ENCODE results near the gene LRMDA. TPM values are rescaled to one million over a fixed set of nuclear protein-coding genes. Genes with fewer than 3 reads are reported as not detected.

Gene LRMDA
- total RNA-seq, 2 experiments from 2014 or later: not detected

GRCh38 chr10:75638752-75639151, 207.3 kb downstream of the LRMDA start:
- no peak for DNase-seq

GRCh38 chr10:75639736-75640135, 208.3 kb downstream of the LRMDA start:
- H3K4me3 Mint-ChIP-seq: no peak overlapping the region
- CTCF ChIA-PET: no interaction called here
- no peaks in the 10 kb centered on the region for H3K4me1 Mint-ChIP-seq (ENCODE audit: low read depth)
- DNase-seq: no peak
- intact Hi-C loops (cut with micrococcal nuclease): no loop called here
- H3K9me3 Mint-ChIP-seq: no peaks in the 10 kb centered on the region
- H3K27me3 Mint-ChIP-seq (ENCODE audit: low read depth): peaks cover 13% of the 10 kb centered on the region
- no peaks in the 10 kb centered on the region for H3K36me3 Mint-ChIP-seq (ENCODE audit: low read depth)
- no peak overlapping the region for H3K27ac Mint-ChIP-seq

More at GRCh38 chr10:75638752-75639151, 207.3 kb downstream of the LRMDA start:
- CTCF ChIA-PET: no interaction called here
- Mint-ChIP-seq H3K27me3 (ENCODE audit: low read depth) (peaks cover 14% of the 10 kb centered on the region), H3K9me3 (no peaks in the 10 kb centered on the region), H3K27ac (no peak overlapping the region), H3K4me1 (ENCODE audit: low read depth) (no peaks in the 10 kb centered on the region), H3K4me3 (no peak overlapping the region), H3K36me3 (ENCODE audit: low read depth) (no peaks in the 10 kb centered on the region)
- intact Hi-C loops (cut with micrococcal nuclease): no loop called here

- Mint-ChIP-seq H3K4me1 (ENCODE audit: low read depth) (no peaks in the 10 kb centered on the region), H3K9me3 (no peaks in the 10 kb centered on the region), H3K27me3 (ENCODE audit: low read depth) (peaks cover 12% of the 10 kb centered on the region), H3K4me3 (no peak overlapping the region), H3K27ac (no peak overlapping the region), H3K36me3 (ENCODE audit: low read depth) (no peaks in the 10 kb centered on the region)
- intact Hi-C loops (cut with micrococcal nuclease): no loop called here
- DNase-seq: no peak
- CTCF ChIA-PET: no interaction called here
Observed at GRCh38 chr10:75640381-75640780, 209.0 kb downstream of the LRMDA start.

- CTCF ChIA-PET: no interaction called here
- Mint-ChIP-seq H3K9me3 (no peaks in the 10 kb centered on the region), H3K4me1 (ENCODE audit: low read depth) (no peaks in the 10 kb centered on the region), H3K36me3 (ENCODE audit: low read depth) (no peaks in the 10 kb centered on the region), H3K27me3 (ENCODE audit: low read depth) (peaks cover 11% of the 10 kb centered on the region), H3K4me3 (no peak overlapping the region), H3K27ac (no peak overlapping the region)
- intact Hi-C loops (cut with micrococcal nuclease): no loop called here
- no peak for DNase-seq
Observed at GRCh38 chr10:75640803-75641202, 209.4 kb downstream of the LRMDA start.

- Mint-ChIP-seq H3K9me3 (no peaks in the 10 kb centered on the region), H3K4me3 (no peak overlapping the region), H3K27ac (no peak overlapping the region), H3K4me1 (ENCODE audit: low read depth) (no peaks in the 10 kb centered on the region), H3K27me3 (ENCODE audit: low read depth) (peaks cover 7% of the 10 kb centered on the region), H3K36me3 (ENCODE audit: low read depth) (no peaks in the 10 kb centered on the region)
- intact Hi-C loops (cut with micrococcal nuclease): no loop called here
- CTCF ChIA-PET: no interaction called here
- no peak for DNase-seq
Observed at GRCh38 chr10:75643405-75643804, 212.0 kb downstream of the LRMDA start.

GRCh38 chr10:75643944-75644692, 212.7 kb downstream of the LRMDA start:
- no peak overlapping the region for H3K4me3 Mint-ChIP-seq
- CTCF ChIA-PET: no interaction called here
- H3K36me3 Mint-ChIP-seq (ENCODE audit: low read depth): no peaks in the 10 kb centered on the region
- intact Hi-C loops (cut with micrococcal nuclease): no loop called here
- H3K27me3 Mint-ChIP-seq (ENCODE audit: low read depth): peaks cover 5% of the 10 kb centered on the region
- no peak for DNase-seq
- H3K4me1 Mint-ChIP-seq (ENCODE audit: low read depth): no peaks in the 10 kb centered on the region
- H3K27ac Mint-ChIP-seq: no peak overlapping the region
- no peaks in the 10 kb centered on the region for H3K9me3 Mint-ChIP-seq

- intact Hi-C loops (cut with micrococcal nuclease): no loop called here
- no peak for DNase-seq
- Mint-ChIP-seq H3K4me3 (no peak overlapping the region), H3K4me1 (ENCODE audit: low read depth) (no peaks in the 10 kb centered on the region), H3K27ac (no peak overlapping the region), H3K36me3 (ENCODE audit: low read depth) (no peaks in the 10 kb centered on the region), H3K27me3 (ENCODE audit: low read depth) (no peaks in the 10 kb centered on the region), H3K9me3 (no peaks in the 10 kb centered on the region)
- CTCF ChIA-PET: no interaction called here
Observed at GRCh38 chr10:75645704-75646103, 214.3 kb downstream of the LRMDA start.

GRCh38 chr10:75646218-75646915, 214.9 kb downstream of the LRMDA start:
- CTCF ChIA-PET: no interaction called here
- no peaks in the 10 kb centered on the region for H3K27me3 Mint-ChIP-seq (ENCODE audit: low read depth)
- no peaks in the 10 kb centered on the region for H3K36me3 Mint-ChIP-seq (ENCODE audit: low read depth)
- no peaks in the 10 kb centered on the region for H3K4me1 Mint-ChIP-seq (ENCODE audit: low read depth)
- no peaks in the 10 kb centered on the region for H3K9me3 Mint-ChIP-seq
- intact Hi-C loops (cut with micrococcal nuclease): no loop called here
- no peak overlapping the region for H3K4me3 Mint-ChIP-seq
- no peak for DNase-seq
- no peak overlapping the region for H3K27ac Mint-ChIP-seq

GRCh38 chr10:75646916-75647315, 215.5 kb downstream of the LRMDA start:
- intact Hi-C loops (cut with micrococcal nuclease): no loop called here
- no peaks in the 10 kb centered on the region for H3K4me1 Mint-ChIP-seq (ENCODE audit: low read depth)

GRCh38 chr10:75647675-75648074, 216.3 kb downstream of the LRMDA start:
- CTCF ChIA-PET: no interaction called here
- peaks cover 3% of the 10 kb centered on the region for H3K27me3 Mint-ChIP-seq (ENCODE audit: low read depth)
- no peaks in the 10 kb centered on the region for H3K36me3 Mint-ChIP-seq (ENCODE audit: low read depth)
- DNase-seq: no peak
- no peak overlapping the region for H3K4me3 Mint-ChIP-seq
- no peak overlapping the region for H3K27ac Mint-ChIP-seq
- H3K9me3 Mint-ChIP-seq: no peaks in the 10 kb centered on the region
- H3K4me1 Mint-ChIP-seq (ENCODE audit: low read depth): no peaks in the 10 kb centered on the region
- intact Hi-C loops (cut with micrococcal nuclease): no loop called here

More at GRCh38 chr10:75646916-75647315, 215.5 kb downstream of the LRMDA start:
- no peak for DNase-seq
- no peaks in the 10 kb centered on the region for H3K9me3 Mint-ChIP-seq
- H3K27ac Mint-ChIP-seq: no peak overlapping the region
- H3K27me3 Mint-ChIP-seq (ENCODE audit: low read depth): no peaks in the 10 kb centered on the region
- no peaks in the 10 kb centered on the region for H3K36me3 Mint-ChIP-seq (ENCODE audit: low read depth)
- H3K4me3 Mint-ChIP-seq: no peak overlapping the region
- CTCF ChIA-PET: no interaction called here

GRCh38 chr10:75648351-75648750, 216.9 kb downstream of the LRMDA start:
- H3K9me3 Mint-ChIP-seq: no peaks in the 10 kb centered on the region
- no peak overlapping the region for H3K27ac Mint-ChIP-seq
- no peaks in the 10 kb centered on the region for H3K36me3 Mint-ChIP-seq (ENCODE audit: low read depth)
- CTCF ChIA-PET: no interaction called here
- intact Hi-C loops (cut with micrococcal nuclease): no loop called here
- no peaks in the 10 kb centered on the region for H3K4me1 Mint-ChIP-seq (ENCODE audit: low read depth)
- no peak overlapping the region for H3K4me3 Mint-ChIP-seq
- DNase-seq: no peak
- peaks cover 3% of the 10 kb centered on the region for H3K27me3 Mint-ChIP-seq (ENCODE audit: low read depth)

- Mint-ChIP-seq H3K36me3 (ENCODE audit: low read depth) (no peaks in the 10 kb centered on the region), H3K27ac (no peak overlapping the region), H3K4me1 (ENCODE audit: low read depth) (no peaks in the 10 kb centered on the region), H3K4me3 (no peak overlapping the region), H3K9me3 (no peaks in the 10 kb centered on the region), H3K27me3 (ENCODE audit: low read depth) (peaks cover 4% of the 10 kb centered on the region)
- intact Hi-C loops (cut with micrococcal nuclease): no loop called here
- no peak for DNase-seq
- CTCF ChIA-PET: no interaction called here
Observed at GRCh38 chr10:75648854-75649253, 217.4 kb downstream of the LRMDA start.

GRCh38 chr10:75649466-75649865, 218.0 kb downstream of the LRMDA start:
- Mint-ChIP-seq H3K27ac (no peak overlapping the region), H3K27me3 (ENCODE audit: low read depth) (peaks cover 6% of the 10 kb centered on the region), H3K4me3 (no peak overlapping the region), H3K9me3 (no peaks in the 10 kb centered on the region), H3K4me1 (ENCODE audit: low read depth) (no peaks in the 10 kb centered on the region), H3K36me3 (ENCODE audit: low read depth) (no peaks in the 10 kb centered on the region)
- CTCF ChIA-PET: no interaction called here
- intact Hi-C loops (cut with micrococcal nuclease): no loop called here
- DNase-seq: no peak

All from activated naive CD4-positive, alpha-beta T cell treated with anti-CD3 and anti-CD28 coated beads for 36 hours (primary cell).